Stimulated activated CD8-positive, alpha-beta memory T cell treated with anti-CD3 and anti-CD28 coated beads, Interleukin-12 subunit alpha, Interleukin-12 subunit beta, amount 100 ng/mL, for 4 hours (primary cell): Measurements from ENCODE around the gene NFASC.

Experiments used
- DNase-seq: peaks from one replicate; pipeline ENCODE4 v3.0.0-alpha.2; 2020; ENCODE audit warnings: low read depth

NFASC gene

GRCh38 chr1:204959836-204960235 lies 89.2 kb downstream of the NFASC start:
- no peak for DNase-seq

GRCh38 chr1:204960306-204961125 lies 89.9 kb downstream of the NFASC start:
- no peak for DNase-seq

GRCh38 chr1:204961765-204962419 lies 91.2 kb downstream of the NFASC start:
- no peak for DNase-seq

- DNase-seq, result no peak
These were observed 92.3 kb downstream of the NFASC start for GRCh38 chr1:204962742-204963632.

GRCh38 chr1:204967451-204967850 lies 96.8 kb downstream of the NFASC start:
- DNase-seq, result no peak

- DNase-seq, result no peak
These were observed 97.5 kb downstream of the NFASC start for GRCh38 chr1:204968135-204968534.

GRCh38 chr1:204968951-204969350 lies 98.3 kb downstream of the NFASC start:
- no peak for DNase-seq

- no peak for DNase-seq
These were observed 100.3 kb downstream of the NFASC start for GRCh38 chr1:204970937-204971336.

- DNase-seq, result no peak
These were observed 101.1 kb downstream of the NFASC start for GRCh38 chr1:204971517-204972336.

GRCh38 chr1:204972426-204972825 lies 101.8 kb downstream of the NFASC start:
- no peak for DNase-seq

- DNase-seq, result no peak
These were observed 102.8 kb downstream of the NFASC start for GRCh38 chr1:204973449-204973848.

GRCh38 chr1:204974327-204974726 lies 103.7 kb downstream of the NFASC start:
- DNase-seq, result no peak

GRCh38 chr1:204975021-204975420 lies 104.4 kb downstream of the NFASC start:
- DNase-seq, result no peak

GRCh38 chr1:204975568-204976235 lies 105.0 kb downstream of the NFASC start:
- no peak for DNase-seq

- no peak for DNase-seq
These were observed 106.0 kb downstream of the NFASC start for GRCh38 chr1:204976646-204977045.

GRCh38 chr1:204977318-204977717 lies 106.7 kb downstream of the NFASC start:
- no peak for DNase-seq

GRCh38 chr1:204978782-204979181 lies 108.1 kb downstream of the NFASC start:
- DNase-seq, result no peak

- no peak for DNase-seq
These were observed 108.6 kb downstream of the NFASC start for GRCh38 chr1:204979306-204979705.

GRCh38 chr1:204979891-204980649 lies 109.4 kb downstream of the NFASC start:
- DNase-seq, result no peak

- DNase-seq, result no peak
These were observed 110.3 kb downstream of the NFASC start for GRCh38 chr1:204980840-204981405.
